Measurements from ENCODE around the gene SGPP1. TPM values are rescaled to one million over a fixed set of nuclear protein-coding genes. Genes with fewer than 3 reads are reported as not detected.
"Not testable (repeated sequence)": the region's sequence is repeated elsewhere in the genome, so short reads cannot be mapped to it uniquely, and the experiment has no call there.

The SGPP1 gene
- polyA plus RNA-seq, 4 donors = 24.3 to 40.1 (median 33.2) TPM

- DNase-seq (ENCODE audit: low read depth in 4 of 4, low spot score in 2 of 4) = no peak
Observed at GRCh38 chr14:63642656-63643382, 85.0 kb downstream of the SGPP1 start.

- peak; percentile 92 to 99 (median 95) for DNase-seq (ENCODE audit: low read depth in 4 of 4, low spot score in 2 of 4)
Observed at GRCh38 chr14:63642229-63642611, 85.6 kb downstream of the SGPP1 start.

GRCh38 chr14:63641473-63642228 is 86.2 kb downstream of the SGPP1 start, which contains the start of gene WDR89:
Gene WDR89 (minus strand): TSS chr14:63641871. CDS start chr14:63599942, 41,929 bp downstream.
- DNase-seq (ENCODE audit: low read depth in 4 of 4, low spot score in 2 of 4) = peak; percentile 96 to 100 (median 98)

- DNase-seq (ENCODE audit: low read depth in 4 of 4, low spot score in 2 of 4) = no peak
Observed at GRCh38 chr14:63638493-63638892, 89.4 kb downstream of the SGPP1 start.

- not testable (repeated sequence) for DNase-seq (ENCODE audit: low read depth in 4 of 4, low spot score in 2 of 4)
Observed at GRCh38 chr14:63636094-63636635, 91.7 kb downstream of the SGPP1 start.

Other genes with a start within 250 kb of the SGPP1 start
- gene PPP2R5E, start 184.7 kb downstream of the SGPP1 start, polyA plus RNA-seq (ENCODE audit: insufficient read length in 4 of 4) = 10 to 100 TPM; 36.4 to 39.1 (median 38.6) TPM
- 10 to 100 TPM; 18.6 to 28.2 (median 22.2) TPM for gene WDR89, start 86.2 kb downstream of the SGPP1 start, polyA plus RNA-seq (ENCODE audit: insufficient read length in 4 of 4)
- gene SYNE2, start 124.9 kb upstream of the SGPP1 start, polyA plus RNA-seq (ENCODE audit: insufficient read length in 4 of 4) = 100 to 1,000 TPM in 2 of 4 donors, 10 to 100 TPM in 2; 82.1 to 148 (median 117) TPM

Measured in left renal cortex interstitium (tissue), 4 donors.